Measurements from ENCODE around the gene DAGLB.
"Not testable (repeated sequence)": the region's sequence is repeated elsewhere in the genome, so short reads cannot be mapped to it uniquely, and the experiment has no call there.

Gene DAGLB

DNA sequence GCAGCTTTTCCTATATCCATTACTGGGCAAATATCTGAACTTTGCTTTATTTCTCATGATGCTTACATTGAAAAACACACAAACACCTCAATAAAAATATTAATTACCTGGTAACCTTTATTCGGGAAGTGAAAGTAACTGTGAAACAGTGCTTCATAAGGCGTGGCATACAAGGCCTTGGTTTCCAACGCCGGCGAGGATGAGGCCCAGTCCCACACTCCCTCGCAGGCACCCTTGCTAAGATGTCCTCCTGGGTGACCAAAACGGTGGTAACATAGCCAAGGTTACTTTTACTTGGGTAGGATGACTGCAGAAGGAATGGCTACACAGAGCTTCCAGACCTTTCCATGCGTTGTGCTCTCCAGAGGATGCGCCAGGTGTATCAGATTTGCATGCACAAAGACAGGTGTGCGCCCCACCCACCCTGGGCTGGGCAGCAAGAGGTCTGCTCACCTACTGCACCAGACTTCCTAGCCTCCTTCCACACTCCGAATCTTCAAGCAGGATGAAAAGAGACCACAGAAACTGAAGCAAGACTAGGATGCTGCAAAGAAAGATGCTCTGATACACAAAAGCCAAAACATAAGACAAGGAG, 13.3 kb upstream of the DAGLB start:
- no peak for DNase-seq

DNA sequence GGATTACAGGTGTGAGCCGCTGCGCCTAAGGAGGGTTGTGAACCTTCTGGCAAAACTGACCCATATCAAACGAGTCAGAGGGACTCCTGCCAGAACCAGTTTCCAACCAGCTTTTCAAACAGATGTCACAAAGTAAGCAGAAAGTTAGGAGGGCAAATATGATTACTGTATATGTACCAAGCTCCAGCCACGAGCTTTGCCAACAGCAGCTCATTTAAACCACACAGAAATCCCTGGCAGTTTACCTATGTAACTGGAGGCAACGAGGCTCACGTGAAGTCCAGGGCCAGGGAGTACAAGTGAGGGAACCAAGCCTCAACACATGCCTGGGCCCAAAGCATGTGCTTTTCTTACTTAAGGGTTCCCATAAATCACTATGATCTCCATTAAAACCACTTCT, 12.5 kb upstream of the DAGLB start:
- no peak for DNase-seq

DNA sequence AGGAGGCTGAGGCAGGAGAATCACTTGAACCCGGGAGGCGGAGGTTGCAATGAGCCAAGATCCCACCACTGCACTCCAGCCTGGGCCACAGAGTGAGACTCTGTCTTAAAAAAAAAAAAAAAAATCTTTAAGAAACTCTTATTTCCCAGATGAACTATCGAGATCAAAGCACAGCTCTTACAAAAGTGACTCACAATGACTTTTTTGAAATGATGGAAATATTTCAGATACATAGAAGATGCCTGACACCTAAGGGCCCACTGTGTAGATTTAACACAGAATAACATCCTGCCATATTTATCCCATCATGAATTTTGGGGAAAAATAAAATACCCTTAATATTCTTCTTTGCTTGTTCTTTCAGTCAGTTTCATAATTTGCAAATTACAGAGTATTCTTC, 10.9 kb upstream of the DAGLB start:
- DNase-seq: not testable (repeated sequence)

DNA sequence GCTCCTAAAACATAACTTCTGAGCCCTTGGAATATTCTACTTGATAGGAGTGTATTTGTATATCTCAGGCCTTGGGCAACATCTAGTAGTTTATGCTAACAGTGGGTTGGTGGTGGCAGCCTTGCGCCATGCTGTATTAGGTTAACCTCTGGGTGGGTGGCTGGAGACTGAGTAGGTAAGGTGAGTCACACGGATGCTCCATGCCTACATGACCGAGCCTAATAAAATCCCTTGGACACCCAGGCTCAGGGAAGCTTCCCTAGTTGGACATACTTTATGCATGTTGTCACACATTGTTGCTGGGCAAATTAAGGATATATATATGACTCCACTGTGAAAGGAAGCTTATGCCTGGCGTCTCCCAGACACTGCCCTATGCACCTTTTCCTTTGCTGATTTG, 6.0 kb upstream of the DAGLB start:
- DNase-seq: no peak

DNA sequence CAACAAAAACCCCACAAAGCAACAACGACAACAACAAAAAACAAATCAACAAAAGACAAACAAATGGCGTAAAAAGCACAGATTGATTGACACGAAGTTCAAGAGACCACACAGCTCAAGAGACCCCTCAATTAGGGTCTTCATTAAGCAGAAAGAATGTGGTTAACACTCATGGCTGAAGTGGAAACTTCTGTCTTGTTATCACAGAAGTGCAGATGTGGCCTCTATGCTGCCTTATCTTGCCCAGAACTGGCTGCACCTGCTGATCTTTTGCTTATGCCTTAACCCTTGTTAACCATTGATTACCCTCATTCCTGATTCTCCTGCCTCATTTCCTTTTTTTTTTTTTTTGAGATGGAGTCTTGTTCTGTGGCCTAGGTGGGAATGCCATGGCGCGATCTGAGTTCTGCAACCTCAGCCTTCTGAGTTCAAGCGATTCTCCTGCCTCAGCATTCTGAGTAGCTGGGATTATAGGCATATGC, 3.5 kb upstream of the DAGLB start:
- no peak for DNase-seq

DNA sequence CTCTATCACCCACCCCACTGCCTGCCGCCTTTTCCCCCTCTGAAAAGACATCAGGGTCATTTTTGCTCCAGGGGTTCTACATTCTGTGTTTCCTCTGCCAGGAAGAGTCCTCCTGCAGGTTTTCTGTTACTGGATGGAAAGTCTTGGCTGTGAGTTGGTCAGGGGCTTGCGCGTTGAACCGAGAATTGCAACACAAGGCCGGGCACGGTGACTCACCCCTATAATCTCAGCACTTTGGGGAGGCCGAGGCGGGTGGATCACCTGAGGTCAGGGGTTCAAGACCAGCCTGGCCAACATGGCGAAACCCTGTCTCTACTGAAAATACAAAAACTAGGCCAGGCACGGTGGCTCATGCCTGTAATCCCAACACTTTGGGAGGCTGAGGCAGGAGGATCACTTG, 2.8 kb upstream of the DAGLB start:
- DNase-seq: not testable (repeated sequence)

DNA sequence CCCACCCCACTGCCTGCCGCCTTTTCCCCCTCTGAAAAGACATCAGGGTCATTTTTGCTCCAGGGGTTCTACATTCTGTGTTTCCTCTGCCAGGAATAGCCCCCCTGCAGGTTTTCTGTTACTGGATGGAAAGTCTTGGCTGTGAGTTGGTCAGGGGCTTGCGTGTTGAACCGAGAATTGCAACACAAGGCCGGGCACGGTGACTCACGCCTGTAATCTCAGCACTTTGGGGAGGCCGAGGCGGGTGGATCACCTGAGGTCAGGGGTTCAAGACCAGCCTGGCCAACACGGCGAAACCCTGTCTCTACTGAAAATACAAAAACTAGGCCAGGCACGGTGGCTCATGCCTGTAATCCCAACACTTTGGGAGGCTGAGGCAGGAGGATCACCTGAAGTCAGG, 2.1 kb upstream of the DAGLB start:
- DNase-seq: not testable (repeated sequence)

DNA sequence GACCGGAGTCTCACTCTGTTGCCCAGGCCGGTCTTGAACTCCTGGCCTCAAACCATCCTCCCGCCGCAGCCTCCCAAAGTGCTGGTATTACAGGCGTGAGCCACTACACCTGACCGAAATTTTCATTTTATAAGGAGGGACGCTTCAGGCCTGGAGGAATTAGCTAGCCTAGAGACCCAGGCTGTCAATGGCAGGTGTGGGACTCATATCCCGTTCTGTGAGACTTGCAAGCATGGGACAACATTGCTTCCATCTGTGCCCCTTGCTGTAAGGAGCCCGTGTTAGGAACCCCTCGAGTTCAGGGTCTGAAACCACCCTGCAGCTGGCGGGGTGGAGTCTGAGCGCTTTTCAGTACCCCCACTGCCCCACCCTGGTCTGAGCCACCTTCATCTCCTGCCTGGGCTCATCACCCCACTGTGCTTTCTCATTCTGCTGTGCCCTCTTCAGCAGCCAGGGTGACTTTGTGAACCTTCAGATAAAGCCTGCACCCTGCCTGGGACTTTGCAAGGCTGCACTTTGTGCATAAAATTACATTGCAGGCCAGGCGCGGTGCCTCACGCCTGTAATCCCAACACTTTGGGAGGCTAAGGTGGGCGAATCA, 1.3 kb upstream of the DAGLB start:
- no peak for DNase-seq

DNA sequence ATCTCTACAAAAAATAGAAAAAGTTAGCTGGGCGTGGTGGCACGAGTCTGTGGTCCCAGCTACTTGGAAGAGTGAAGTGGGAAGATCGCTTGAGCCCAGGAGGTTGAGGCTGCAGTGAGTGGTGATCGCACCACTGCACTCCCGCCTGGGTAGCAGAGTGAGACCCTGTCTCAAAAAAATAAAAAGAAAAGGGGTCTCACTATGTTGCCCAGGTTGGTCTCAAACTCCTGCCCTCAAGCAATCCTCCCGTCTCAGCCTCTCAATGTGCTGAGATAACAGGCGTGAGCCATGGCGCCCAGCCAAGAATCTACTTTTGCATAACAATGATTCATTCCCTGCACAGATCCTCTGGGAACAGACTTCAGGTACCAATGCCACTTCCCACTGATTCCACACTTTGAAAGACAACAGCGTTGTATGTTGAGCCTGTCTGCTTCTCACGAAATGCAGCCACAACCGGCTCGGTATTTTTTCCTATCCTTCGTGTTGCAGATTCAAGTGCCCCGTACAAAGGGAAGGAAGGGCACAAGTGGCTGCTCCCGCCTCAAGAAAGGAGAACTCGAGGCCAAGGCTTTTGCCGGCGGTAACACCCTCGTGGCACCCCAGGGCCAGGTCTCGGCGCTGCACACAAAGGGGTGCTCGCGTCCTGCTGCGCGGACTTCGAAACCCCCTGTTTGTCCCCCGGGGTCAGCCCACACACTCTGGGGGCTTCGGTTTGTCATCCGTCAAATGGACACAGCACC, 745 bp downstream of the DAGLB start:
- peak; percentile 28 to 34 for DNase-seq

DNA sequence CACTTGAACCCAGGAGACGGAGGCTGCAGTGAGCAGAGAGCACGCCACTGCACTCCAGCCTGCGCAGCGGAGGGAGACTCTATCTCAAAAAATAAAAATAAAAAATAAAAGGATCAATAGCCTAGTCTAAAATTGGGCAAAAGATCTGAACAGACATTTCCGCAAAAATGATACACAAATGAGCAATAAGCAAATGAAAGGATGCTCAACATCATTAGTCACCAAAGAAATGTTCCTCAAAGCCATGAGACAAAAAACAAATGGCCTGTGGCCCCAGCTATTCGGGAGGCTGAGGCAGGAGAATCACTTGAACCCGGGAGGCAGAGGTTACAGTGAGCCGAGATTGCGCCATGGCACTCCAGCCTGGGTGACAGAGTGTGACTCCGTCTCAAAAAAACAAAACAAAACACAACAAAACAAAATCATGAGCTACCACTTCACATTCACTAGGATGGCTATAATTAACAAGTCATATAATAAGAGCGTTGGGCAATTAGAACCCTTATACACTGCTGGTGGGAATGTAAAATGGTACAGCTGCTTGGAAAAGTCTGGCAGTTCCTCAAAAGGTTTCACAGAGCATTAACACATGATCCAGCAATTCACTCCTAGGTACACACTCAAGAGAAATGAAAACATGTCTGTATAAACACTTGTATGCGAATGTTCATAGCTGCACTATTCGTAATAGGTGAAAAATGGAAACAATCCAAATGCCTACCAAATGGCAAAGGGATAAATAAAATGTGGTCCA, 3.1 kb downstream of the DAGLB start:
- DNase-seq: no peak

DNA sequence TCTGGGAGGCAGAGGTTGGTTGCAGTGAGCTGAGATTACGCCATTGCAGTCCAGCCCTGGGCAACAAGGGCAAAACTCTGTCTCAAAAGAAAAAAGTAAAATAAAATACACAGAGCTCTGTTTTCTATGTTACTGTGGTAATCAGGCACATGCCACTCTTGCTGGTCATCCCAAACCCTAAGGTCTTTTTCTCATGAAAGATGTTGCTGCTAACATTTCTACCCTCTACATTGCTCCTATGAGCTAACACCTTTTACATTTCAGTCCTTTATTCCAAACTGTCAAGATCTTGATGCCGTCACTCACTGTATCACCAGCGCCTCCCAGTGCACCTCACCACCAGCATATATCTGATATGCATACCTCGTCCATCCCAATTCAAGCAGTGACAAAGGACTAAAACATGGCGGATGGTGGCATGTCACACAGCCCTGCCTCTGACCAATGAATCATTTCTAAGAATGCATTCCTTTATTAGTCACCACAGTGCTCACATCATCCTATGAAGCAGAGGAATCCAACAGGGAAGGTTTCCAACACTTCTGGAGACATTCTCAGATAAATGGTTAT, 4.3 kb downstream of the DAGLB start:
- DNase-seq: no peak

DNA sequence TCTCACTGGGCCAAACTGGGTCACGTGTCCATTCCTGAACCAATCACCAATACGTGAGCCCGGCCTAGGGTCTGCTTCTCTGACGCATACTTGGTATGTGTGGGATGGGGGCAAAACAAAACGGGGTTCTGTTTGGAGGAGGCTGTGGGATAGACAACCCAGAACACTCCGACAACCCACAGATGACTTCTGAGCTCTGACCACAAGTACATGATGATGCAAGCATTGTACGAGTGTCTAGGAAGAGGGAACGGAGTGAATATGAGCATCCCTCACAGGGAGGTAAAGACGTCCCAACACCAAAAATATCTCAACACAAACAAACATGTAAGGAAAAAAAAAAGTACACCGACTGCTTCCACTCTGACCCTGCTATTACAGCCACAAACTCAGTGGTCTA, 5.6 kb downstream of the DAGLB start:
- DNase-seq: no peak

DNA sequence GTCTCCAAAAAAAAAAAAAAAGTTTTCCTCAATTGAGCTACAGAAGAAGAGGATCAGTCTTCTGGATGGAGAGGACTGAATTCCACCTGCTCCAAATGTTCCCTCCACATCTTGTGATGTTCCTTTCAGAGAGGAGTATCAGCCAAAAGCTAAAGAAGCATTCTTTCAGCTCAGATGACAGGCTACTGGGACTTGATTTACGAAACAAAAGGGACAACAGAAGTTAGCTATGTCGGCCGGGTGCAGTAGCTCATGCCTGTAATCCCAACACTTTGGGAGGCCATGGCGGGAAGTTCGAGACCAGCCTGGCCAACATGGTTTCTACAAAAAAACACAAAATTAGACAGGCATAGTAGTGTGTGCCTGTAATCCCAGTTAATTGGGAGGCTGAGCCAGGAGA, 7.4 kb downstream of the DAGLB start:
- DNase-seq: no peak

DNA sequence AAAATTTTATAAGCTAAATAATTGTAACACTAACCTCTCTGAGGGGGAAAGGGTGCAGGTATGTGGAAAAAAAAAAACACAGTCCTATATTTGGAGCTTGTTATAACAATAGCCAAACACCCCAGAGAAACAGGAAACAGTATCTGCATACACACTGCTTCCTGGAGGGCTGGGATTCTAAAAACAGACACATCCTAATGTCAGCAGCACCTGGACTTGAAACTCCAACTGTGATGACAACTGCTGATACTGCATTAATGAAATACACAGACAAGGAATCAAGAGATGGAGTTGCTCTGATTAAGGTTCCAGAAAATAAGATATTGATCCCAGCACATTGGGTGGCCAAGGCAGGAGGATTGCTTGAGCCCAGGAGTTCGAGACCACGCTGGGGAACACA, 9.3 kb downstream of the DAGLB start:
- DNase-seq: no peak

DNA sequence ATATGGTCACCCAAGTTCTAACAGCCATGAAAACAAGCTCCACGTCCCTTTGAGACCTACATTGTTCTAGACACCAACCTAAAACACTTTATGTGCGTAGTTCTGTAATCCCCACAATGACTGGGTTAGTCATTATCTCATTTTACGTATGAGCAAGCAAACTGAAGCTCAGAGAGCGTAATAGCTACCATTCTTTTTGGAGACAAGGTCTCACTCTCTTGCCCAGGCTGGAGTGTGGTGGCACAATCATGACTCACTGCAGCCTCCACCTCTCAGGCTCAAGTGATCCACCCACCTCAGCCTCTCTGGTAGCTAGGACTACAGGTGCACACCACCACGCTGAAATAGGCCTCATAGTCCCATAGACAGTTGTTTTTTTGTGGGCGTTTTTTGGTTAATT, 10.5 kb downstream of the DAGLB start:
- no peak for DNase-seq

DNA sequence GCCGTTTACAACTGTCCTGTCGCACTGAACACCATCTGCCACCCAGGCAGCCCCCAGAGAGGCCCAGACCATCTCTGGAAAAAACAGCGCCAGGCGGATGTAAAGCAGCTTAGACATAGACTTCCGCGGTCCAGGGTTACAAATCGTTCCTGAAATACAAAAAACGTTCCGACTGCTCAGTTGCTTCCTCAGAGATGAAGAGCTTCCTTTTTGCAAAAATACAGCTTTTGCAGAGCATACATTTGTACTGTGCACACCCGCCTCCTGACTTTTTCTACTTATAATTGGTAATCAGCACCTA, 11.4 kb downstream of the DAGLB start:
- peak in 1 of 2 donors; percentile 19 for DNase-seq

DNA sequence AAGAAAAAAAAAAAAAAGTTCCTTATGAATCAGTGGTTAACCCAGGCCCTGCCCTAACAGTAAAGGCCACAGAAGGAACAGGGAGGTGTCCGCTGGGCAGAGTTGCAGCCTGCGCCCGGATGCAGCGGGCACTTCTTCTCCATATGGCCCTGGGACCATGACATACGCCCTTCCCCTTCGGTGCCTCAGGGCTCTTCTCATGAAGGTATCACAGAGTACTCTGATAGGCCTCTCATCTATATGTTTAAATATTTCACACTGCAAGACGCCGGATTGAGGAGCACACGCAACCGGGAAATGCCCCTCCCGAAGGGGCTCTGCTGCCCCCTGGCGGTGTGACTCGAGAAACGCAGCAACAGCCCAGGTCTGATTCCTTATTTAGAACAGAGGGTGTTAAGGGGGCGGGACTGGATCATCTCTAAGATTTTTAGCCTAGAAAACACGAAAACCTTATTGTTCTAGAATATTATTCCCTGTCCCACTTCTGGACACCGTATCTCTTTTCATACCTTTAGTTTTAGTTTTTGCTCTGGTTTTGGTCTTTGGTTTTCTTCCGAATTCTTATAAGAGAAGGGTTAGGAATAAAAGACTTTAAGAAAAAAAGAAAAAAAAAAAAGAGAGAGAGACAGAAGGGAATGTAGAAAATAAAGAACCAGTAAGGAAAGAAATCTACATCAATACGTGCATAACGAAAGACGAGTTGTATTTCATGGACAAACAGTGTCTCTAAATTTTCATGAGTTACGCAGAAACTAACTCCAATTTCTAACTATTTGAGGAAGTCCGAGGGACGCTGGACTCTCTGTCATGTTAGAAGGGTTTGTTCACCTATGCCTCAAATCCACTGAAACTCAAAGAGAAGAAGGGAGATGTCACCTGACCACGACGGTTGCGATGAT, 12.0 kb downstream of the DAGLB start:
- DNase-seq: peak; percentile 86 to 90

DNA sequence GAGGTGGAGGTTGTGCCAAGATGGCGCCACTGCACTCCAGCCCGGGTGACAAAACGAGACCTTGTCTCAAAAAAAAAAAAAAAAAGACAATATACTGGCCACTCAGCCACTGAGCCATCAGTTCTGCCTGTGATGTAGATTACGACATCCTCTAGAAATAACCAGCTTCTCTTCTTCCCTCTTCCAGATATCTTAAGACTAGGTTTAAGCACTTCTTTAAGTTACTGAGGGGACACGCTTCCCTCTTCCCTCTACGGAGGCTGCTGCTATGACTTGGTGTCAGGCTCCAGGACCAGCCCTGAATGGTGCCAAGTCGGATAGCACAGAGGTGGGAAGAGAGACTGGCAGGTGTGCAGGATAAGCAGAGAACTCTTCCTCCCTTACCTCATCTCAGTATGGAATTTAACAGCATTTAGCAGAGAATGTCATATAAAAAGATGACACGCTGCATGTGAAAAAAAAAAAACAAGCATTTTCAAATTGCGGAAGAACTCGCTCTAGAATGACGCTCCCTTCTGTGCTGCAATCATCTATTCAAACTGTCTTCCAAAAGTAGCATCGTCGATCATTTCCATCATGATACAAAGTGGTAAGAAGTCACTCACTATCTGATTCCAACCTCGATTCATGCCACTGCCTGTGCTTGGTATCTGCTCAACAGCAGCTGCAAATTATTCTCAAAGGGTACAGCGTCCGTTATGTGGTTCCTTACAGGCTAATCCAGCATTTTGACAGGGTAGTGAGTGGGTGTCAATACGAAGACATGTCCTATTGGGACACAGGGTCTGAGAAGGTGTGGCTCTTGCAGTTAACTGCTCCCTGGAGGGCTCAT, 13.8 kb downstream of the DAGLB start:
- DNase-seq: no peak

DNA sequence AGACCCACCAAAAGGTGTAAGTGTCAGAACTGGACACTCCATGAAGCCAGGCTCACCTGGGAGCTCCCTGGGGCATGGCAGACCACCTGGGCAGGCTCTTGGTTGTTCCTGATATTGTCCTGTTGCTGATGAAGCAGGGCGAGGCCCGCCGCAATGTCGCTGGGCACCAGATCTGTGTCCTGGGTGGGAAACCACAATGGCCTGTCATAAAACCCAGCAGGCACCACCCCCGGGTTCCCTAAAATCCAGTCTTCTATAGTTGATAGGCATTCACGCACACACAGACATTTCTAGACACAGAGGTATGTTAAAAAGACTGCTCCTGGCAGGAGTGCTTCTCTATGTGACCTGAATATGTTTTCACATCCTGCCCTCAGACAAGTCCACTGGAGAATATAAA, 15.0 kb downstream of the DAGLB start:
- DNase-seq: no peak

DNA sequence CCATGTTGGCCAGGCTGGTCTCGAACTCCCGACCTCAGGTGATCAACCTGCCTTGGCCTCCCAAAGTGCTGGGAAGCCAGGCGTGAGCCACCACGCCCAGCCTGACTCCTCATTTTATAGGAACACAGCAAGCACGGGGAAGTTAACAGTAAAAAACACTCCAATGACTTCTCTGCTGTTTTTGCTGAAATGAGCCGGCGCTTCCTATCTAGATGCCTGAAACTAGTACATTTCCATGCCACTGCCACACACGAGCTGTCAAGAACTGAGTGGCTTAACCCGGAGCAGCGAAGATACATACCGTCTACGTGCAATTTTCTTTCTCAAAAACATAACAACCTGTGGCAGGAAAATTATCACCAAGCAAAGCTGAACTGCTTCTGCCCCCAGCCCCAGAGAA, 16.8 kb downstream of the DAGLB start:
- DNase-seq: no peak

DNA sequence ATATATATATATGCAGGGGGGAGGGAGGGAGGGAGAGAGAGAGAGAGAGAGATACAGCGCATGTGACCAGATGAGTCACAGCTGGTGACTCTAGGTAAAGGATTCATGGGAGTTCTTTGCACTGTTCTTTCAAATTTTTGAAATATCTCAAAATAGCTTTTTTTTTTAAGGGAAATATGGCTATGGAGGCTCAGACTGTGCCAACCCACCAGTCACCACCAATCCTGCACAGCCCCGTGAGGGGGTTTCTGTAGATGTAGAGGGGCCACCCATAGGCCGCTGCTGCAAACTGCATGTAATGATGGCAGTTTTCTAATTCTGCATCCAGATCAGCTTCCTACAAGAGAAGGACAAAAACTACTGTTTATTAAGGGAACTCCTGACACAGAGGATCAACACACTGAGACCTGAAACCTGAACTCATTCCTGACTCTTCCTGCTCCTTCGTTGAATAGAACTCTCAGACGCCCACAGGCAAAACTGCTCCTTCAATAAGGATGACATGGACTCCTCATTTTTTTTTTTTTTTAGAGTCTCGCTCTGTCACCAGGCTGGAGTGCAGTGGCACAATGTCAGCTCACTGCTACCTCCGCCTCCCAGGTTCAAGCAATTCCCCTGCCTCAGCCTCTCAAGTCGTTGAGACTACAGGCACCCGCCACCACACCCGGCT, 17.3 kb downstream of the DAGLB start:
- DNase-seq: no peak

Data from CD4-positive, alpha-beta T cell treated with Interferon alpha-2 for 1 hour (primary cell).